Osteocyte (in vitro differentiated cells): ENCODE results near the gene IRF7. TPM values are rescaled to one million over a fixed set of nuclear protein-coding genes. Genes with fewer than 3 reads are reported as not detected.

Source experiments
- DNase-seq: peaks from one replicate; pipeline ENCODE4 v3.0.0; 2021; ENCODE audit warnings: mixed read lengths; ENCODE audit not compliant: unreplicated experiment; ENCODE audit errors: extremely low spot score
- H3K27ac Mint-ChIP-seq: one replicate; pipeline ENCODE4 v1.8.0; 2021; ENCODE audit warnings: mild to moderate bottlenecking, mixed read lengths; ENCODE audit not compliant: unreplicated experiment
- H3K27me3 Mint-ChIP-seq: one replicate; pipeline ENCODE4 v1.8.0; 2021; ENCODE audit warnings: mixed read lengths; ENCODE audit not compliant: unreplicated experiment
- H3K36me3 Mint-ChIP-seq: one replicate; pipeline ENCODE4 v1.8.0; 2021; ENCODE audit warnings: mixed read lengths; ENCODE audit not compliant: unreplicated experiment
- H3K4me1 Mint-ChIP-seq: one replicate; pipeline ENCODE4 v1.8.0; 2021; ENCODE audit warnings: mixed read lengths; ENCODE audit not compliant: unreplicated experiment
- H3K4me3 Mint-ChIP-seq: one replicate; pipeline ENCODE4 v1.8.0; 2021; ENCODE audit warnings: mild to moderate bottlenecking, moderate library complexity, mixed read lengths; ENCODE audit not compliant: unreplicated experiment
- H3K9me3 Mint-ChIP-seq: one replicate; pipeline ENCODE4 v1.8.0; 2021; ENCODE audit warnings: mixed read lengths; ENCODE audit not compliant: unreplicated experiment
- total RNA-seq: library from RNA; stranded (reverse); gene quantifications from 2 replicates; pipeline ENCODE4 v1.2.1, GENCODE V29; 2021
- TF ChIP-seq, protein P1 (sequence below): fragments of 200-600 bp; sonication (generic); IDR thresholded peaks from 2 replicates; pipeline ENCODE4 v1.5.0; 2021; ENCODE audit warnings: antibody characterized with exemption, mild to moderate bottlenecking, moderate library complexity

Gene IRF7
- total RNA-seq, 1 donor from 2014 or later, result 15.4 TPM

DNA sequence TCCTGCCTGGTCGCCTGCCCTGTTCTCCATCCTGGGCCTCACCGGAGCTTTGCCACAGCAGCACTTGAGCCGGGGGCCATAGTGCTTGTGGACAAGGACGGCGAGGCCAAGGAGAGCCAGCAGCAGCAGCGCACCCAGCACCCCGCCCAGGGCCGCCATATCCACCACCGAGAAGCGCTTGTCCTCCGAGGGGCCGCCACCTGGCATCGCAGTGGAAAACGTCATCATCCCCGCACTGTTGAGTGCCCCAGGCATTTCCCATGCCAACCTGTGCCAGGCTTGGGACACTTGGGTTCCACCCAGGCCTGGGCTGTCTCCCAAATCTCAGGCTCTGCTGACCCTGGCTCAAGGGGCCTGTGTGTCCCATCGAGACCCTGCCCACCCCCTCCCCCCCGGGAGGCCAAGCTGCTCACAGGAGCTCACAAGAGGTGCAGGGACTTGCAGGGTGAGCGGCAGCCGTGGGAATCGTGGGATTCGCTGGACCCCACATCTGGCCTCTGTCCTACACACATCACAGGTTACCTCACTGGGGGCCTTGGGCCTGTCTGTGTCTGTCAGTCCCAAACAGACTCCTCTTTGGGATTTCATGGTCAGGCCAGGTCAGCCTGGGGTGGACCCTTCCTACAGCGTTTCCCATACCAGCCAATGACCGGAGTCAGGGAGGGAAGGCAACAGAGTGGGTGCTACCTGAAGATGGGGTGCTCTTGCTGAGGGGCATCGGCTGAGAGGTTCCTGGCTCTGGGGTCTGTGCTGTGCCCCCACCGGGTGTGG lies 2.3 kb upstream of the IRF7 start:
- H3K9me3 Mint-ChIP-seq, result no peaks in the 10 kb centered on the region
- H3K27me3 Mint-ChIP-seq, result no peaks in the 10 kb centered on the region
- TF ChIP-seq, protein P1, sequence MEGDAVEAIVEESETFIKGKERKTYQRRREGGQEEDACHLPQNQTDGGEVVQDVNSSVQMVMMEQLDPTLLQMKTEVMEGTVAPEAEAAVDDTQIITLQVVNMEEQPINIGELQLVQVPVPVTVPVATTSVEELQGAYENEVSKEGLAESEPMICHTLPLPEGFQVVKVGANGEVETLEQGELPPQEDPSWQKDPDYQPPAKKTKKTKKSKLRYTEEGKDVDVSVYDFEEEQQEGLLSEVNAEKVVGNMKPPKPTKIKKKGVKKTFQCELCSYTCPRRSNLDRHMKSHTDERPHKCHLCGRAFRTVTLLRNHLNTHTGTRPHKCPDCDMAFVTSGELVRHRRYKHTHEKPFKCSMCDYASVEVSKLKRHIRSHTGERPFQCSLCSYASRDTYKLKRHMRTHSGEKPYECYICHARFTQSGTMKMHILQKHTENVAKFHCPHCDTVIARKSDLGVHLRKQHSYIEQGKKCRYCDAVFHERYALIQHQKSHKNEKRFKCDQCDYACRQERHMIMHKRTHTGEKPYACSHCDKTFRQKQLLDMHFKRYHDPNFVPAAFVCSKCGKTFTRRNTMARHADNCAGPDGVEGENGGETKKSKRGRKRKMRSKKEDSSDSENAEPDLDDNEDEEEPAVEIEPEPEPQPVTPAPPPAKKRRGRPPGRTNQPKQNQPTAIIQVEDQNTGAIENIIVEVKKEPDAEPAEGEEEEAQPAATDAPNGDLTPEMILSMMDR, result no peak
- H3K36me3 Mint-ChIP-seq, result no peaks in the 10 kb centered on the region
- no peak overlapping the region for H3K4me3 Mint-ChIP-seq
- DNase-seq, result no peak
- H3K27ac Mint-ChIP-seq, result no peak overlapping the region
- H3K4me1 Mint-ChIP-seq, result peaks cover 9% of the 10 kb centered on the region

DNA sequence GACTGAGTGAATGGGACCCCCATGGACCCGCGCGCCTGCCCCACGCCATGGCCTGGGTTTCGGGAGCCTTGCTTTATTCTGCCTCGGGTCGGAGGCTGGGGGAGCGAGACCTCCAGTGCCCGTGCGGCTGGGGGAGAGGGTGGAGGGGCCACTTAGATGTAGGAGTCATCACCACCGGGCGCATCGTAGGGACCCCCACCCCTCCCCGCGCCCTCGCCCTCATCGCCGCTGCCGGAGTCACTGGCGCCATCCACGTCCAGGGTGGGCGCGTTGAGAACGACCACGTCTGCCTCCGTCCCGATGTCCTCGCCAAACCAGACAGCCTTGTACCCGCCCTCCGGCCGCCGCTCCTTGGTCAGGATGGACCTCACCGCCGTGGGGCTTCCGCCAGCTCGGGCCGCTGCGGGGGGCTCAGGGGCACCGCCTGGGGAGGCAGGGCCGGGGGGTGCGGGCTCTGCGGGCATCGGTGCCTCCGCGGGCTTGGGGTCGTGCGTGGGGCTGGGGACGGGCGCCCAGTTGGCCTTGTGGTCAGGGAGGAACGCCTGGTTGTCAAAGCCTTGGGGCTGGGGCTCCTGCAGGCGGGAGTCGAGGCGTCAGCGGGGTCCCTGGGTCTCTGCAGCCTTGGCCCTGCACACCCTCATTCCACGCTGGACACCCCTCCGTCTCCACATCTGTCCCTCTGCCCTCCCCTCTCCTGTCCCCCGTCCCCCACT lies 1.6 kb upstream of the IRF7 start:
- Mint-ChIP-seq H3K27me3 (no peaks in the 10 kb centered on the region), H3K4me3 (no peak overlapping the region), H3K27ac (no peak overlapping the region), H3K36me3 (peaks cover 2% of the 10 kb centered on the region), H3K4me1 (peaks cover 9% of the 10 kb centered on the region), H3K9me3 (no peaks in the 10 kb centered on the region)
- TF ChIP-seq, protein P1, result no peak
- DNase-seq, result no peak

DNA sequence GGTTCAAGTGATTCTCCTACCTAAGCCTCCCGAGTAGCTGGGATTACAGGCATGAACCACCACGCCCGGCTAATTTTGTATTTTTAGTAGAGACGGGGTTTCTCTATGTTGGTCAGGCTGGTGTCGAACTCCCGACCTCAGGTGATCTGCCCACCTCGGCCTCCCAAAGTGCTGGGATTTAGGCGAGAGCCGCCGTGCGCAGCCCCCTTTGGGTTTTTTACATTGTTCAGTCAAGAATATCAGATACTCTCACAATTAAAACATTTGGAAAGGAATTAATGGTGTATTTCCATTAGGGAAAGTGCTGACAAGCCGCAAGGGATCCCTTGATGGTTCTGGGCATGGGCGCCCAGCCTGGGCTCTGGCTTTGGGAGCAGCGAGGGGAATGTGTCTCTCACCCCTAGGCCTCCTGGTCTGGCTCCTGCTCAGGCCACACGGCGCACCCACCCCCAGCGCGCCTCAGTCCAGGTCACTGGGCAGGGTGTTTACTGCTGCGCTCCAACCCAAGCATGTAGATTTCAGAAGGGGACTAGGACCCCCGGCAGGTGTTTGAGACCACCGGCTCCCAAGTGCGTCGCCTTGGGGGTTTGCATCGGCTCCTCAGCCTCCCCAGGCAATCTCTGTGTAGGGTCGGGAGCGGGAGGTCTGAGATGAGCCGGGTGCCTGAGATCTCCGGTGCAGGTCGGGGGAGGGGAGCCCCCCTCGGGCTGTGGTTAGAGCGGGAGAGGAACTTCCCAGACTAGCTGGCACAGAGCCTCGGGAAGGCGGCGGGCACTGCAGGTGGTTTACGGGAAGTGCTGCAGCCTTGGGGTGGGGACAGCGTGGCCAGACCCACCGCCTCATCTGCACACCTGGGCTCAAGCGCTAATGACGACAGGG lies 809 bp upstream of the IRF7 start:
- no peak for DNase-seq
- Mint-ChIP-seq H3K36me3 (peaks cover 6% of the 10 kb centered on the region), H3K27me3 (no peaks in the 10 kb centered on the region), H3K27ac (peak overlapping the region; percentile 89), H3K9me3 (no peaks in the 10 kb centered on the region), H3K4me3 (peak overlapping the region; percentile 84), H3K4me1 (peaks cover 10% of the 10 kb centered on the region)
- TF ChIP-seq, protein P1, result no peak

DNA sequence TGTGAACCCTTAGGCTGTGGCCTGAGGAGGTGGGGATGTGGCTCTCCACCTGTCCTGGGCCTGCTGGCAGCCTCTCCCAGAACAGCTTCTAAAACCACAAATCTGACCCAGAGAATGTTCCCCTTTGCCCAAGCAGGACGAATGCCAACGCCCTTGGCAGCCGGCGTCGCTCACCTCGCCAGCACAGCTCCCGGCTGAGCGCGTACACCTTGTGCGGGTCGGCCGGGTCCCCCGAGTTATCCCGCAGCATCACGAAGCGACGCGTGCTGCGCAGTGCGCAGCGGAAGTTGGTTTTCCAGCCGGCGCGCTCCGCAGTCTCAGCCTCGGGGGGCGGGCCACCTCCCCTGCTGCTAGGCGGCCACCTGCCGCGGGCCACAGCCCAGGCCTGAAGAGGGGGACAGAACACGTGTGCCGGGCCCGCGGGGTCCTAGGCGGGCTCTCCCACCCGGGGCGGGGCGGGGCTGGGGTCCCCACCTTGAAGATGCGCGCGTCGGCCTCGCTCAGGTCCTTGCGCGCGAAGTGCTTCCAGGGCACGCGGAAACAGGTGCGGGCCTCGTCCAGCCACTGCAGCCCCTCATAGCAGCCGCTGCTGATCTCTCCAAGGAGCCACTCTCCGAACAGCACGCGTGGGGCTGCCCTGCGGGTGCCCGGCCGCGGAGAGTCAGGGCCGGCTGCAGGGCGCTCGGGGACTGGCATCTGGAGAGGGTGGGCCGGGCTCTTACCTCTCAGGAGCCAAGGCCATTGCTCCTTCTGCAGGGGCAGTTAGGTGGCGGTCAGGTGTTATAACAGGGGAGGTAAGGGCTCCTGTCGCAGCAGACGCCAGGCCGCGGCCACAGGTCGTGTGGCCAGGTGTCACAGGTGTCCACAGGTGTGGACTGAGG lies 887 bp downstream of the IRF7 start:
- H3K9me3 Mint-ChIP-seq, result no peaks in the 10 kb centered on the region
- no peaks in the 10 kb centered on the region for H3K27me3 Mint-ChIP-seq
- no peak for DNase-seq
- H3K4me1 Mint-ChIP-seq, result peaks cover 10% of the 10 kb centered on the region
- TF ChIP-seq, protein P1, result no peak
- H3K4me3 Mint-ChIP-seq, result peak overlapping the region; percentile 84
- peak overlapping the region; percentile 89 for H3K27ac Mint-ChIP-seq
- H3K36me3 Mint-ChIP-seq, result peaks cover 10% of the 10 kb centered on the region
